ENCODE results near the gene NKD1. TPM values are rescaled to one million over a fixed set of nuclear protein-coding genes. Genes with fewer than 3 reads are reported as not detected.

The NKD1 gene
- total and polyA plus RNA-seq, 2 of the 8 experiments (the other 6 are each of a cell fraction or from before 2014, with no cell fraction given): 0.70 to 4.5 TPM

DNA sequence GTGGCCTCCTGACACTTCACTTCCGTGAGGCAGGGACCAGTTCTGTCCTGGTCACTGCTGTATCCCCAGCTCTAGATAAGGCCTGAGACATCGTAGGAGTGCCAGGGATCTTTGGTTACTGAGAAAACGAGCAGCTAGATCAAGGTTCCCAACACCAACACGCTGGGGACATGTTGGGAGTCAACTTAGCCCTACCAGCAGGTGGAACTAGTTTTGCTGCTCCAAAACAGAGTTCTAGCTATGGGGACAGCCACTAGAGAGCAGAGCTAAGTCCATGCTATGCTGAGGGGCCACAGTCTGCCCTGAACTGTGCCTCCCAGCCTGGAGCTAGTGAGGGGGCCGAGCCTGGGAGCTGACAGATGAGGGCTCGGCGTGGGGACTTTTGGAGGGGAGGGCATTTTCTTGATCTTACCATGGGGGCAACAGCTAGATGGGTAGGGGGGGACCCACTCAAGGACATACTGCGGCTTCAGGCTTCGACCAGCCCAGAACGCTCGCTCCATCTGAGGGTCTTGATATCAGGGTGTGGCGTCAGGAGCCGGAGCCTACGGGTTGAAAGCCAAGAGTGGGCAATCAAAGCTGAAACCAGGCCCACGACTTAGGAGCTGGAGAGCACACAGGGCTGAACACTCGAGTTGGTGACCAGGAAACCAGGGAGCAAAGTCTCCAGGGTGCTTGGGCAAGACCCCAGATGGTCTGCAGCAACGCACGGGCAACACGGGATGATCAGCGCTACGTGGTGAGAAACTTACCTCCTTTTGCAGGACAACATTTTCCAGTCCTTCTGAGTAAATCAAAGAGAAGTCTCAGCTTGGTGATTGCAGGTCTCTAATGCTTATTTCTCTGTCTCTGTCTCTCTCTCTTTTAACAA, 119.5 kb downstream of the NKD1 start:
- 92% methylated on average over 21 of the region's 21 CpGs; no CpG with 5 or more reads in 1 of the 2 experiments for WGBS, 2 experiments (ENCODE audit: extremely low coverage in 1 of 2, insufficient coverage in 1 of 2, insufficient read length in 1 of 2, insufficient replicate concordance in 2 of 2, low coverage in 1 of 2, low lambda C conversion rate in 2 of 2, missing lambda C conversion rate in 1 of 2)
- H2AFZ ChIP-seq (ENCODE audit: low read length): peak overlapping the region; percentile 84; the same call in 1 of the 2 replicates

More for the DNA sequence above, 119.5 kb downstream of the NKD1 start:
- Histone ChIP-seq H3K18ac (ENCODE audit: extremely low read depth, low read length) (no peak overlapping the region), H4K20me1 (replicated peaks in 1 of 2; ENCODE audit: control insufficient read depth in 1 of 2, insufficient read depth in 2 of 2, low read length in 2 of 2) (no peaks in the 10 kb centered on the region), H3K9me3 (ENCODE audit: insufficient read depth in 2 of 2, low read depth in 1 of 2, low read length in 1 of 2) (peaks cover 11 to 13% of the 10 kb centered on the region in 2 experiments), H2BK5ac (ENCODE audit: low read depth, low read length) (no peak overlapping the region), H3K27ac (ENCODE audit: low read depth, low read length) (no peak overlapping the region), H2BK20ac (ENCODE audit: low read length) (no peak overlapping the region), H3K56ac (replicated peaks; ENCODE audit: insufficient read length, low read depth, low read length) (no peak overlapping the region), H3K4ac (replicated peaks; ENCODE audit: insufficient read length, low read depth, low read length) (peak overlapping the region; percentile 71), H3K4me3 (ENCODE audit: extremely low read depth in 1 of 4, insufficient read depth in 2 of 4, low read depth in 3 of 4, low read length in 4 of 4) (no peak overlapping the region), H3K79me1 (ENCODE audit: low read depth, low read length) (no peaks in the 10 kb centered on the region), H3K14ac (ENCODE audit: insufficient read length) (no peak overlapping the region), H2BK15ac (ENCODE audit: low read length) (0 out of 2 replicates have a peak overlapping the region, but pooled peaks have one; percentile 63), H4K91ac (replicated peaks; ENCODE audit: insufficient read length, low read length) (peak overlapping the region; percentile 22), H2BK12ac (ENCODE audit: low read depth, low read length) (no peak overlapping the region), H3K79me2 (ENCODE audit: control insufficient read depth in 1 of 2, insufficient read depth in 2 of 2, low read length in 2 of 2) (no peaks in the 10 kb centered on the region), H3K27me3 (replicated peaks in 1 of 4; ENCODE audit: control insufficient read depth in 3 of 4, extremely low read depth in 1 of 4, insufficient read depth in 3 of 4, low read length in 3 of 4) (0 out of 7 replicates have a peak, but pooled peaks cover 0 to 3% (median 0%) of the 10 kb centered on the region in 4 experiments), H4K8ac (ENCODE audit: extremely low read depth, insufficient read depth, low read length) (no peak overlapping the region), H3K23me2 (ENCODE audit: low read depth, low read length) (no peaks in the 10 kb centered on the region; the same call in 1 of the 2 replicates), H2BK120ac (replicated peaks; ENCODE audit: low read depth, low read length) (no peak overlapping the region), H3K4me2 (ENCODE audit: insufficient read depth in 1 of 2, low read depth in 2 of 2, low read length in 2 of 2) (no peak overlapping the region), H4K5ac (ENCODE audit: insufficient read length, low read depth, low read length) (no peak overlapping the region), H2AK5ac (ENCODE audit: low read depth, low read length) (no peak overlapping the region), H3K36me3 (ENCODE audit: control insufficient read depth in 2 of 4, insufficient read depth in 4 of 4, low read length in 3 of 4) (no peaks in the 10 kb centered on the region), H3K4me1 (replicated peaks in 1 of 4; ENCODE audit: control insufficient read depth in 3 of 4, insufficient read depth in 4 of 4, low read length in 3 of 4) (peaks cover 0 to 2% (median 0%) of the 10 kb centered on the region in 4 experiments; a peak in 1 of 7 replicates), H3K9ac (replicated peaks in 1 of 4; ENCODE audit: extremely low read depth in 1 of 4, low read depth in 3 of 4, low read length in 3 of 4) (no peak overlapping the region), H3K23ac (ENCODE audit: insufficient read length) (no peak overlapping the region)
- ChIA-PET POLR2A (ENCODE audit: partially characterized antibody) (no interaction called here), CTCF (ENCODE audit: partially characterized antibody) (interaction anchor here (0.7 to 21.1 kb wide), 54 partner anchors 7 to 382 kb away, joined by 3 to 279 read pairs (median 4); partner anchors contain the start of genes CYLD and SNX20)
- no peak for TF ChIP-seq FOSL1 (IDR thresholded peaks at IDR 0.05; ENCODE audit: insufficient read depth, low read depth, low read length)
- TF ChIP-seq, protein P1, sequence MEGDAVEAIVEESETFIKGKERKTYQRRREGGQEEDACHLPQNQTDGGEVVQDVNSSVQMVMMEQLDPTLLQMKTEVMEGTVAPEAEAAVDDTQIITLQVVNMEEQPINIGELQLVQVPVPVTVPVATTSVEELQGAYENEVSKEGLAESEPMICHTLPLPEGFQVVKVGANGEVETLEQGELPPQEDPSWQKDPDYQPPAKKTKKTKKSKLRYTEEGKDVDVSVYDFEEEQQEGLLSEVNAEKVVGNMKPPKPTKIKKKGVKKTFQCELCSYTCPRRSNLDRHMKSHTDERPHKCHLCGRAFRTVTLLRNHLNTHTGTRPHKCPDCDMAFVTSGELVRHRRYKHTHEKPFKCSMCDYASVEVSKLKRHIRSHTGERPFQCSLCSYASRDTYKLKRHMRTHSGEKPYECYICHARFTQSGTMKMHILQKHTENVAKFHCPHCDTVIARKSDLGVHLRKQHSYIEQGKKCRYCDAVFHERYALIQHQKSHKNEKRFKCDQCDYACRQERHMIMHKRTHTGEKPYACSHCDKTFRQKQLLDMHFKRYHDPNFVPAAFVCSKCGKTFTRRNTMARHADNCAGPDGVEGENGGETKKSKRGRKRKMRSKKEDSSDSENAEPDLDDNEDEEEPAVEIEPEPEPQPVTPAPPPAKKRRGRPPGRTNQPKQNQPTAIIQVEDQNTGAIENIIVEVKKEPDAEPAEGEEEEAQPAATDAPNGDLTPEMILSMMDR (IDR thresholded peaks at IDR 0.05; ENCODE audit: control extremely low read depth in 1 of 3, insufficient read depth in 1 of 3, low read depth in 1 of 3, low read length in 3 of 3): peak in 2 of 3 experiments; percentile 1 to 54; a peak in 3 of 4 replicates
- no peak for FAIRE-seq
- no peak for DNase-seq (ENCODE audit: low read depth in 1 of 2, low spot score in 2 of 2)

All from H1 (cell line).